Activated CD4-positive, CD25-positive, alpha-beta regulatory T cell (primary cell): ENCODE results near the gene SGCD.

Source experiments
- DNase-seq, 4 experiments: peaks; one replicate each; lab custom pipeline; 2025; lab: John Stamatoyannopoulos, UW

The SGCD gene

DNA sequence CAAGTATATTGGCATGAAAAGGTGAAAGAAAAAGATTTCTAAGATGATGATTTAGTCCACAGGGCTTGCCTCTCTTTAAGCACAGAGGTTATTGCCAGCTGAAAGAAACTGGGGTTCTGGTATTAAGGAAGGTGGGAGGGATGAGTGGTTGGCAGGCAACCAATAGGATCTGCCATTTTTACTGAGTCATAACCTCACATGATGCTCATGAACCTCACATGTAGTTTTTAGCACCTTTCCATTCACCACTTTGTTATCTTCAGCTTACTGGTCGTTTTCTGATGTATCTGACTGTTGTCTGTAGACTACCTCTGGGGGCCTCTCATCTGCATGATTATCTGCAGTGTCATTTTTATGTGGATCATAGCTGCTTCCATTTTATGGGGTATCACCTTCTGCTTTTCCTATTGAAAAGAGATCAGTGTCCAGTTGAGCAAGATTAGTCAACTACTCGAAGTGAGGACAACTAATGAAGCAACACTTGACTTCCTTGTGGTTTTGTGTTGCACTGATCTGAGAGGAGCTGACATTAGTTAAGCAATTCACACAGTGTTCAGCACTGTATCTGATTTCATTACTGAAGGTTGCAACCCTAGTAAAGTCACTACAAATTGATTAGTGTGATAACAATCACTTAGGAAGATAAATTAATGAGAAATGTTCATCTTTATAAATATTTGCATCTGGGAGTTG lies 186.3 kb downstream of the SGCD start:
- DNase-seq, result no peak

DNA sequence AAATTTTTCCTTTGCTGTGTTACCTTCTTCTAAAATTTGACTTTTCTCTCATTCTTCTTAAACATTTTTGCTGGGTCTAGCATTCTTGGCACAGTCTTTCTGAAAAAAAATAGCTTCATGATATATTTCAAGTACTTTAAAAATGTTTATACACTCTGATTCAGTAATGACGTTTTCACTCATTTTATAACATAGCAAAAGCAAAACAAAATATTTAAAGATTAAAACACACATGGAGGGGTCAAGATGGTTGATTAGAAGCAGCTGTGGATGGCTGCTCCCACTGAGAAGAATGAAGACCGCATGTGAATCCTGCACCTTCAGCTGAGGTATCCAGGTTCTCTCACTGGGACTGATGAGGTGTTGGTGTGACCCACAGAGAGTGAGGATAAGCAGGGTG lies 188.2 kb downstream of the SGCD start:
- no peak for DNase-seq

DNA sequence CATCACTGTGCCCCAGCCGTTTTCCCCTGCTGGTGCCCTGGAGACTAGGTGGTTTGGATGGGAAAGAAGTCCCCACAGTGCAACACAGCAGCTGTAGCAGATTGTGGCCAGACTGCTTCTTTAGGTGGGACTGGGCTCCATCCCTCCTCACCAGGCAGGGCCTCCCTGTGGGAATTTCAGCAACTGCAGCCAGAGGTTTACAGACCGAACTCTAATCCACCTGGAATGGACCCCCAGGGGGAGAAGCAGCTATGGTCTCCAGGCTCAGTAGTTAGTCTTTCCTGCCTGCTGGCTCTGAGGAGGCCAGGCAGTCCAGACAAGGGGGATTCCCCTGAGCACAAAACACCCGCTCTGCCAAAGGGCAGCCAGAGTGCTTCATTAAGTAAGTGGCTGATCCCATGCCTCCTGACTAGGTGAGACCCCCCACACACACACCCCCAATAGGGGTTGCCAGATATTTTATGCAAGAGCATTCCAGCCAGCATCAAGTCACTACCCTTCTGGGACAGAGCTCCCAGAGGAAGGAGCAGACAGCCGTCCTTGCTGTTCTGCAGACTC lies 188.9 kb downstream of the SGCD start:
- DNase-seq, result no peak

DNA sequence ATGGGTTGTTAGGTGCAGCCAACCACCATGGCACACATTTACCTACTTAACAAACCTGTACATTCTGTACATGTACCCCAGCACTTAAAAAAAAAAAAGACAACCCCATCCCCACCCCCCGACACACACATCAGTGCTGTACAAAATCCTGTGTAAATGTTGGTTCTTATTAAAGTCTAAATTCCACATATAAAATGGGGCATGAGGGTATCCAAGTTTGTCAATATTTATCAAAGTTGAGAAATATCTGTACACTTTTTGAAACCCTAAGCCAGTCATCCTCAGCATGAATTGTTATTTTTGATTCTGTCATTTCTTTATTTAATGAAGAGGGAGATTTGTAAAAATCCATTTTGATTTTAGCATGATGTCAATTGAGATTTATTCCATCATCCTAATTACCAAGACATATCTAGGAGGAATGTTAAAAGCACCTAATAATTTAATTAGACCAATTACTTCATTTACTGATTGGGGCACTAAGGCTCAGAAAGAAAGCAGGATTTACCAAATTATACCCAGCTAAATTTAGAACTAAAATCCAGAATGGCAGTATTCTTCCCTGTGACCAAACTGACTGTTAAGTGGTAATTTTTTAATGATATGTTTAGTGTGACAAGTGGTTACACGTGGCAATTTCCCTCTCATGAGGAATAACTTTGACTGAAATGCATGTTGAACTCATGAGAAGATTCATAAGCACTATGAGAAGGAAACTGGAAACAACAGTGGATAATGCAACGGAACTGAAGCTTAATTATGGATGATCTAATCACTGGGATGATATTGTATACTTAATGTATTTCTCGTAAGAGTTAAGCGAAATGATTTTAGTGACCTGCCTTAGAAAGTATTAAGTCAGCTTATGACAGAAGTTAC lies 195.9 kb downstream of the SGCD start:
- no peak for DNase-seq

DNA sequence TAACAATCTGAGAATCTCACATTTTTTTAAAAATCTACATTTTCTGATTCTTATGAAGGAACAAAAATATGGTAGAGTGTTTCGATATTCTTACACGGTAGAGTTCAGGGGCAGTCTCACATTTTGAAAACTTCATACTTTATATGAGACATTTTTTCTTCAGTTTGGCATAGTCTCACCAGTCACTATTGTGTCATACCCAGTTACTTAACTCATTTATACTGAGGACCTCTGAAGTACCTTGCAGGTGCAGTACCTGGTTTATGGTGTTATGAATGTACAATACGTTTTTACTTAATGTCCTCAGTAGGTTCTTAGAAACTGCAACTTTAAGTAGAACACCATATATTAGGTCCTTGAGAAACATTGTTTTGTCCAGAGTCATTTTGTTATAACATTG lies 196.6 kb downstream of the SGCD start:
- no peak for DNase-seq

DNA sequence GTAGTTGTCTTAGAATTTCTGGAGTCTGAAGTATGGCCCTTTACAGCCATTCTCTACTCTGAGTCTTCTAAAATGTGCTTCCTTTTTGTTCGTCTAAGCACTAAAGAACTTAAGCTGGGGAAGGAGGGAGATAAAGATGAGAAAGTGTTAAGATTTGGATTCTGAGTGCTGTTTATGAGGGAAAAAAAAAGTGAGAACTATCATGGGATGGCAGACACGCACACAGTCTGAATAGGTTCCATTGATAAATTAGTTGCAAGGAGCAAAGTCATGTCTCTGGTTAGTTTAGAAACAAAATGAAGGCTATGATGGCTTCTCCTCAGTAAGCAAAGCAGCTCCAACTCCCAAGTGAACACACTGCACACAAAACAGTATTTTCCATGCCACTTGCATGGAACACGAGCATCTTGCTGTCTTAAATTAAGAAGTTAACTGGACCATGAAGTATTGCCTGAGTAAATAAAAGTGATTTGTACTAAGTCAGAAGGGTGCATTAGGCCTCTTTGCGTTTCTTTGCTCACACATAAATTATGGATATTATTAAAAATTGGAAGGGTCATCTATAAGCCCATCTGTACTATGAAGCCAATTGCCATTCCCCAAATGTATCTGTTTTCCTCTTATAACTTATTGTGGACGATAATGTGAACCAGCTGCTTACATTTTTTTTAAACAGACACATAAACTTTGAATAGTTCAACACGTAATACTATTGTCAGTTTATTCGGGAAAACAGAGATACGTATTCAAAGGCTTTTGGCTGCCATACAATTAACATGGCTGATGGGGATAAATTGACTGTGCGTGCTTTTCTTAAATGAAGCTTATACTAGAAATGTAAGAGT lies 199.3 kb downstream of the SGCD start:
- DNase-seq, result no peak

DNA sequence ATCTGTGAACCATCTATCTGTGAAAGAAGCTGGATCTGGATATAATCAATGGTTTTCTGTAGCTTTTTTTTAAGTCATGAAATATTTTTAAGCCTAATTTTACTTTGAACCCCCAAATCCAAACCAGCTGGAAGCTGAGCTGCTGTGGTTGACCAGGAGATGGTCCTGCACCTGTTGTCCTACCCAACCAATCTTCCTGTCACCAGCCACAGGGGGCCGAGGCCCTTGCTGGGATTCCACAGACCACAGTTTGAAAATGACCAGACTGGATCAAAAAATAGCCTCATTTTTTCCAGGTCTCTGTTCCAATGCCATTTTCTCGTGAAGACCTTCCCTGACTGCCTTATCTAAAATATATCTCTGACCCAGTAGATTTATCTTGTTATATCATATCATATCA lies 200.6 kb downstream of the SGCD start:
- no peak for DNase-seq

DNA sequence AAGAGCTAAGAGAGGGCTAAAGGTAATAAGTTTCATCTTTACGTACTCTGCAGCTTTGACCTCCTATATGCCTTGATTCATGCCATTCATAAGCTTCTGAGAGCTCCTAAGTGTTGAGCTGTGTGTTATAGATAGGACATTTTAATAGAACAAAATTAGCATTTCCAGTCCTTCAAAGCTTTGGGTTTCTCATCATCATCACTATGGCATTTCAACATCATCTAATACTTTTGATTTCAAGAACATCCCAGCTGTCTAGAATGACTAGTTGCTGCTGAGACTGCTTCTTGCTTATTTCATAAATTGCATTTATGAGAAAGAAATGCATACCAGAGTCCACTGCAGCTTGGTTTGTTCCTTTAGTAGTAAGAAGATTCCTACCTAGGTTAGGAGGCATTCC lies 201.7 kb downstream of the SGCD start:
- DNase-seq, result no peak

DNA sequence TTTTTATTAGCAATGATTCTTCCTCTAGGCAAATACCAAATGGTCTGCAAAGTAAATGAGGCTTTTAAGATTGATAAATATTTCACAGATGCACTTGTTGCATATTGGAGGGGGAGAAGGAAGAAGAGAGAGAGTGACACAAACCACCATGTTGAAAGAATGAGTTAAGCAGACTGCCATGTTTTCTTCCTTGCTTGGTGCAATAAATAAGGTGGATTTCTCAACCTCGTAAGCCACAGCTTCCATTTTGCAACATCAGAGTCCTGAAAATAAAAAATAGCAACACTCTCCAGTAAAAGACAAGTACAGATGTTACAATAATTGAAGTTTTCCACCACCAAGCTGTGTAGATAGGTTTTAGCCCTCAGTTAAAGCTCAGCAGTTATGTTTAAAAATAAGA lies 202.9 kb downstream of the SGCD start:
- DNase-seq, result no peak

DNA sequence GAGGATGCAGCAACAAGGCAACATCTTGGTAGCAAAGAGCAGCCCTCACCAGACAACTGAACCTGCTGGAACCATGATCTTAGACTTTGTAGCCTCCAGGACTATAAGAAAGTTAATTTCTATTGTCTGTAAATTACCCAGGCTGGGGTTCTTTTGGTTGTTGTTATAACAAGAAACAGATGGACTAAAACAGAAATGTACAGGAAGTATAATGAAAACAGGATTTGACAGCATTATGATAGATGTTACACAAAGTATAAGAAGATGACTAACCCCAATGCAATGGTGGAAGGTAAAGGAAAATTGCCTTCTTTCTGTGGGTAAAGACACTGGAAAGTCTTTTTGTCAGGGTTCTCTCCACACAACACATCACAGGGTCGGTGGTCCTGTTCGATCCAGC lies 204.2 kb downstream of the SGCD start:
- DNase-seq, result no peak

DNA sequence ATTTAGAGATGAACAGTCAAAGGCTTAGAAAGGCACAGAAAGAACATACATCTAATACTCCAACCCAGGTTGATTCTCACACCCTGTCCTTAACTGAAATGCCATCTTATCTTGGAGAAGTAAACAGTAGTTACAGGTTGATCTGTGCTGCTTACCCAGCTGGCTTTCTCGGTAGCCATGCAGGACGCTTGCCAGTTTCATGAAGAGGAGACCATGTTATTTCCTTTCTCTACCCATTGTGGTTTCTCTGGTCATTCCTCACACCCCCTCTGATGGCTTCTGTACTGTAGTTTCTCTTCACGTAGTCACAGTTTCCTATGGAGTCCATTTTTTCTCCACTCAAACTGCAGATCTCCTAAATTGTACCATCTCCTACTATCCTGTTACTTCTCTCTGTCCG lies 206.0 kb downstream of the SGCD start:
- DNase-seq, result no peak

DNA sequence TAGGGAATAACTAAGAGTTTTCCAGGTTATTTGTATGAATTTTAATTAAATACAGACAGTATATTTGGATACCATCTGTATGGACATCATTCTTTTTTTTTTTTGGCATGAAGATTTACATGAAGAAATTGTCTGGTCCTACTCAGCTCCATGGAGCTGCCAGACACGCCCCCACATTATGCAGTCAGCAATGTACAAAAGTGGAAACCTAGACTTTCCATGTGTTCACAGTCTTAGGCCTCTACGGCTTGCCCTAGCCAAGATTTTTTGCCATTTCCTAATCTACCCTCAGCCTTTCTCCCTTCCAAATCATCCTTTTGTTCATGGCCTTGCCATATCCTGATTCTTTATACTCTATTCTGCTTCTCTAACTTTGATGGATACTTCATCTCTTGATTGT lies 207.1 kb downstream of the SGCD start:
- DNase-seq, result no peak

DNA sequence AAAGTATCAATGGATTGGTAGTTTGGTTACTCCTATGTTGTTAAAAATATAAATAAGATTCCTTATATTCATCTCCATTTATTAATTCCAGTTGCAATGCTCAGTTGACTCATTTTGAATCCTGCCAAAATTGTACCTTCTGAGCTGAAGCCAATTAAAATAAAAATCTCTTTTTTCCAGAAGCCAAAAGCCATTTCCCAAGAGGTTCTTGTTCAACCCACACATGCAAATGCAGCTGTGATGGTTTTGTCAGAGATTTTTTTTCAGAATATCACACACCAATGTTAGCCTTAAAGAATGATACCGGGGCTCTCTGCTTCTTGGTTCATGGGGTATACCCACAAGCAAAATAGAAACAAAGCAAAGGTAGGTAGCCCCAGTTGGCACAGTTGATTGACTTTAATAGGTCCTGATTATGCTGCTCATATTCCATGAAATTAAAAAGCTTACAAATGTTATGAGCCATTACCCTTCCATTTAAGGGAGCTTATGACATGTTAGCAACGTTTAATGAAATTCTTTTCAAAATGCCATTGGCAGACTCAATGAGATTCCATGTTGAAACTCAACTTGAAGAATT lies 208.0 kb downstream of the SGCD start:
- no peak for DNase-seq

DNA sequence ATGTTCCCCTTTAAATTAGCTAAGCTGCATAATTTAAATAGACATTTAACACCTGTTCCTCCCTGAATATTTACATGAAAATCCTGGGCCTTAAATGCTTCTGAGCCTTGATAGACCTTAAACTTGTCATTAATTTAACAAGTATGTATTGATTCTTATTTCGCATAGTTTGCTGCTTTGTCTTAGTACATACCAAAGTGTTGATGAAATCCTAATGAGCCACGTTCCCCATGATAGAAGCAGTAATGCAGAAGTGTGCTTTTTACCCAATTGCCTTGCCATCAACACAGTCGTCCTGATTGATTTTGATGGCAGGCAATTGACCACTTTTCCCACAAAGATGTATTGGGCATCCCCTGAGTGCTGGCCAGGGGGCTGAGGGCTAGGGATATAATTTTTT lies 213.5 kb downstream of the SGCD start:
- no peak for DNase-seq

DNA sequence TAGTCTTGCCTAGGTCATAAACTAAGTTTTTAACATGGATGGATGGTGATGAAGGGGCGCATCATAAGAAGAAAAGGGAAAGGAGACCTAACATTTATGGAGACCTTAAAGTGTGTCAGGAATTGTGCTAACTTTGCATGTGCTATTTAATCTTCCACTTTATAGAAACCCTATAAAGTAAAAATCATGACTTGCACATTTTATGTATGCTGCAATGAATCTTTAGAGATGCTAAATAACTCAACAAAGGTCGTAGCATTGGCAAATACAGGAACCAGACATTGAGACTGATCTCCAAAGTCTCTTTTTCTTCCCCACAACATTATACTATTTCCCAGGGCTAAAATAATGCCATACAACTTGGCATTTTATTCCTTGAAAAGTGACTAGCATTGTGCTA lies 214.6 kb downstream of the SGCD start:
- no peak for DNase-seq

DNA sequence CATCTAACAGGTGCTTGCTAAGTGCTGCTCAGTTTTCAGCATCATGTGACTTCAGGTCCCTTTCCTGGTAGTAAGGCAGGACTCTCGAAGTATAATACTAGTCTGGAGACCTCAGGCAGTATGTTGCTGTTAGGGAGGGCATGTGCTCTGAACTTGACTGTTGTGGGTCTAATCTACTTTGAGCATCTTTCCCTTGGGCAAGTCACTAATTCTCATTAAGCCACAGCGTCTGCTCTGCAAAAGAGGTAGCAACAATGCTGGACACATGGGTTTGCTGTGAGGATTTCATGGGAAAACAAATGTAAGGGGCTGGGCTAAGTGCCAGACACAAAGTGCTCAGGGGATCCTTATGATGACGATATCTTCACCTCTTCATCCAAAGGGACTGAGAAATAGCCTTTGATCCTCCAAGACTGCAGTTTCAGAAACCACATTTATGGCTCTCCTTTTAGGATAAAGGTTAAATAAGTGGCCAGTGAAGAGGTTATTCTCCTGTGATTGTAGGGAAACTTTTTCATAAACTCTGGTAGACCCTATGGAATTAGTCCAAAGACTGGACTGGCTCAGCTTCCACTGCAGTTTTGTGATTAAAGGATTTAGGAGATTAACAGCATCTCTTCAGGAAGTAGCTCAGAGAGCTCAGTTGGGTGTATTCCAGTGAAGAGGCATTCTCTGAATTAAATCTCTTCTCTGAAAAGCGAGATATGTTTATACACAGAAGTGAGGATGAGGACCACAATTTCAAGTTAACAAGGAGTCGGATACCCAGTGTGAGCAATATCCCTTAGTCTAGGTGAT lies 216.6 kb downstream of the SGCD start:
- DNase-seq, result no peak

DNA sequence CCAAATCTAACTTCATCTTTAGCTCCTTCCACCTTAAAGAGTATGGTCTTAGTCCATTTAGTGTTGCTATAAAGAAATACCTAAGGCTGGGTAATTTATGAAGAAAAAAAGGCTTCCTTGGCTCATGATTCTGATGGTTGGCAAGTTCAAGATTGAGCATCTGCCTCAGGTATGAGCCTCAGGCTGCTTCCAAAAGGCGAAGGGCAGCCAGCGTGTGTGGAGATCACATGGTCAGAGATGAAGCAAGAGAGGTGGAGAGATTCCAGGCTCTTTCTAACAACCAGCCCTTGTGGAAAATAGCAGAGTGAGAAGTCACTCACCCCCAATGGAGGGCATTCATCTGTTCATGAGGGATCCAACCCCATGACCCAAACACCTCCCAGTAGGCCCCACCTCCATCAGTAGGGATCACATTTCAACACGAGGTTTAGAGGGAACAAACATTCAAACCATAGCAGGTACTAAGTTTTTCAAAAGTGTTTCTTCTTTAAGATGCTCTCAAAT lies 225.9 kb downstream of the SGCD start:
- DNase-seq, result no peak

DNA sequence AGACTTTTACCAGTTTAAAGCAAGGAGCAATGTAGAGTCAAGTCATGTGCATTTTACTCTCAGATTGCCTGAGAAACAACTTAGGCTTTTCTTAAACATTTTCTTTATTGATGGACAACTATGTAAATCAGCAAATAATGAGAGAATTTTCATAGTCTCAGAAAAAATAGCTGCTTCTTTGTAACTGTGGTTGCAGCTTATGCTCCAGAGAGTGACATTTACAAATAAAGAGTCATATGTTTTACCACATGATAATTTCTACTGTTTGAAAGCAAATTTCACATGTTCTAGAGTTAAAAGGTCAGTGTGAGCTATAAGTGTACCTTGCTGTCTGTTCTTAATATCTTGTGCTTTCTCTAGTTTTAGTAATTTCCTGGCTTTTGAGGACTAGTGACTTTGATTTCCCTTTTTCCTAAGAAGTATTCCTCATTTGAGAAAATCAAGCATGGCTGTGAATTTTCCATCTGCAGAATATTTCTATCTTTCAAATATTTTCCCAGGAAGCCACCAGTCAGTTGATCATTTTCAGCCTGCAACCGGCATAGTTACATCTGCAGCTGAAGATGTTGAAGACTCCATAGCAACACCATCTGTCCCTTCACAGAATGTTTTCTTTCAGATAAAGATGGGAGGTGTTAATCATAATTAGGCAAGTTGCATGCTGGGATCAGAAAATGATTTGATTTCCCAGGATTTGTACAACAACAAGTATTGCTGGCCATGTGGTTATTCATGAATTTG lies 229.9 kb downstream of the SGCD start:
- DNase-seq, result no peak

DNA sequence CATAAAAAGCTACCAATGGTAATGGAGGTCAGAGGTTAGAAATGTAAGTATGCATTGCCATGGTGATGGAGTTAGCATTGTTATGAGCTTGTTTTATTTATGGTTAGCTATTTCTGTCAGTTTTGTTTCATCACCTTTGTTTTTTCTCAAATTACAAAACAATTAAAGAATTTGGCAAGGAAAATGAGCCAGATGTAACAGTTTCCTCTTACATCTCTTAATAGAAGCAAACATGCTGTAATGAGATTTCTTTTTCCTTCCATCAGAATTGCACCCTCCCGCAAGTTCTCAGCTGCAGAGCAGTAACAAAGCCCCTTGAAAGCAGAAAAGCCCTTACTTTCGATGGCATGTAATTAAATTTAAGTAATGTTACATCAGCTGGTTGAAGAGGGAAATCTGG lies 233.0 kb downstream of the SGCD start:
- DNase-seq, result no peak

DNA sequence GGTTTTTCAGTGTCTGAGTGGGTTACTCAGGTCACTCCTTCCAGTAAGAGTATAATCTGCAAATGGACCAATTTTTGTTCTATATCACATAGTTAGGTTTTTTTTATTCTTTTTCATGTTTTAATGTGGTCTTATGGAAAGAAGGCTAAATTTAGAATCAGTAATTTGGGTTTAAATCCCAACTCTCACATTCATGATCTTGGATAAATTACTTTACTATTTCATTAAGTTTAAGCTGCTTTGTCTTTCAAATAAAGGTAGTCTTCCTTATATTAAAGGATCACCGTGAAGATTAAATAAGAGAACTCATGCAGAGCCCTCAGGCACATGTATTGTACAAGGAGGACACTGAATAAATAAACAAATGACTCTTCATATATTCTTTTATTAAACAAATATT lies 234.7 kb downstream of the SGCD start:
- DNase-seq, result no peak
